ENCODE results near the gene DGKQ.

- TF ChIP-seq CTCF (IDR thresholded peaks at IDR 0.05; ENCODE audit: low read length) = no peak
- TF ChIP-seq EZH2 (optimal IDR thresholded peaks at IDR 0.05; ENCODE audit: low read depth, low read length) = no peak
These were observed 48.2 kb downstream of the DGKQ start for GRCh38 chr4:925171-925570.
